PC-3 (cell line): ENCODE data around the gene CDK15.

Source experiments
- EZH2phosphoT487 ChIP-seq: fragments of 300-600 bp; sonication (generic); IDR thresholded peaks from 2 replicates; pipeline ENCODE4 v1.6.1; 2018; ENCODE audit warnings: mild to moderate bottlenecking, antibody characterized with exemption, low read length, borderline replicate concordance
- TF ChIP-seq, protein P1 (sequence below): fragments of 300-600 bp; sonication (generic); conservative IDR thresholded peaks from 2 replicates; pipeline ENCODE4 v1.5.1; 2017; ENCODE audit warnings: antibody characterized with exemption, low read depth, mild to moderate bottlenecking, low read length

DNA sequence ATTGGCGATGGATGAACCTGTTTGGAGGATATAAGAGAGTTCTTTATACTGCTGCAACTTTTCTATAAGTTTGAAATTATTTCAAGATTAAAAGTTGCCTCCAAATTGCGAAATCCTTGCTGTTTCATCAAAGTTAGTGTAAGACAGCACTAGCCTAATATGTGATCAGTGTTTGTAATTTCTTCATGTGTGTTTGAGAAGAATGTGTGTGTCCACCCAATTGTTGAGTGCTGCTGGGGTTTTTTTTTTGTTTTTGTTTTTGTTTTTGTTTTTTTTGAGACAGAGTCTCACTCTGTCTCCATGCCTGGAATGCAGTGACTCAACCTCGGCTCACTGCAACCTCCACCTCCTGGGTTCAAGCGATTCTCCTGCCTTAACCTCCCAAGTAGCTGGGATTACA, 33.4 kb downstream of the CDK15 start:
- TF ChIP-seq, protein P1, sequence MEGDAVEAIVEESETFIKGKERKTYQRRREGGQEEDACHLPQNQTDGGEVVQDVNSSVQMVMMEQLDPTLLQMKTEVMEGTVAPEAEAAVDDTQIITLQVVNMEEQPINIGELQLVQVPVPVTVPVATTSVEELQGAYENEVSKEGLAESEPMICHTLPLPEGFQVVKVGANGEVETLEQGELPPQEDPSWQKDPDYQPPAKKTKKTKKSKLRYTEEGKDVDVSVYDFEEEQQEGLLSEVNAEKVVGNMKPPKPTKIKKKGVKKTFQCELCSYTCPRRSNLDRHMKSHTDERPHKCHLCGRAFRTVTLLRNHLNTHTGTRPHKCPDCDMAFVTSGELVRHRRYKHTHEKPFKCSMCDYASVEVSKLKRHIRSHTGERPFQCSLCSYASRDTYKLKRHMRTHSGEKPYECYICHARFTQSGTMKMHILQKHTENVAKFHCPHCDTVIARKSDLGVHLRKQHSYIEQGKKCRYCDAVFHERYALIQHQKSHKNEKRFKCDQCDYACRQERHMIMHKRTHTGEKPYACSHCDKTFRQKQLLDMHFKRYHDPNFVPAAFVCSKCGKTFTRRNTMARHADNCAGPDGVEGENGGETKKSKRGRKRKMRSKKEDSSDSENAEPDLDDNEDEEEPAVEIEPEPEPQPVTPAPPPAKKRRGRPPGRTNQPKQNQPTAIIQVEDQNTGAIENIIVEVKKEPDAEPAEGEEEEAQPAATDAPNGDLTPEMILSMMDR, result no peak
- TF ChIP-seq EZH2phosphoT487, result no peak
